Tibial artery (tissue), 4 donors: ENCODE results near the gene NLRC5.

Experiments
- DNase-seq, 2 donors: peaks; one replicate each; pipeline ENCODE4 v3.0.0-alpha.2; 2019
- H3K27ac ChIP-seq, 2 donors: fragments of 200-600 bp; sonication (generic) in 1 of 2; 1 replicate in 1 of 2; 2 replicates in 1 of 2; pipeline ENCODE4 v1.5.1; 2018 to 2019; ENCODE audit warnings: mild to moderate bottlenecking in 1 of 2
- H3K27me3 ChIP-seq, 2 donors: fragments of 200-600 bp; sonication (generic) in 1 of 2; one replicate each; pipeline versions ENCODE4 v1.5.1 to v1.6.0; 2016 to 2019
- H3K36me3 ChIP-seq, 3 donors: fragments of 200-600 bp; sonication (generic) in 2 of 3; one replicate each; pipeline ENCODE4 v1.5.1; 2016 to 2019; ENCODE audit warnings: mild to moderate bottlenecking in 2 of 3
- H3K4me1 ChIP-seq, 4 donors: fragments of 200-600 bp; sonication (generic) in 2 of 4; 1 replicate in 3 of 4; 2 replicates in 1 of 4; pipeline ENCODE4 v1.5.1; 2016 to 2019
- H3K4me3 ChIP-seq, 2 donors: fragments of 200-600 bp; sonication (generic) in 1 of 2; 1 replicate in 1 of 2; 2 replicates in 1 of 2; pipeline ENCODE4 v1.5.1; 2018 to 2019; ENCODE audit warnings: mild to moderate bottlenecking in 2 of 2
- H3K9me3 ChIP-seq, 3 donors: fragments of 200-600 bp; sonication (generic) in 1 of 3; one replicate each; pipeline ENCODE4 v1.5.1; 2016 to 2019
- intact Hi-C: fragments of 100-400 bp; cut with DNase I; formaldehyde crosslinking; loops from one replicate; pipeline ENCODE4 v1.15.0; 2023; ENCODE audit warnings: low total_unique reads
- TF ChIP-seq, protein P1 (sequence below), 2 experiments: fragments of 200-600 bp in 1 of 2; fragments of 450-650 bp in 1 of 2; IDR thresholded peaks; one replicate each; pipeline ENCODE4 v1.5.1; 2017 to 2019; ENCODE audit warnings: antibody characterized with exemption in 2 of 2, mild to moderate bottlenecking in 1 of 2, moderate library complexity in 1 of 2

The NLRC5 gene

DNA sequence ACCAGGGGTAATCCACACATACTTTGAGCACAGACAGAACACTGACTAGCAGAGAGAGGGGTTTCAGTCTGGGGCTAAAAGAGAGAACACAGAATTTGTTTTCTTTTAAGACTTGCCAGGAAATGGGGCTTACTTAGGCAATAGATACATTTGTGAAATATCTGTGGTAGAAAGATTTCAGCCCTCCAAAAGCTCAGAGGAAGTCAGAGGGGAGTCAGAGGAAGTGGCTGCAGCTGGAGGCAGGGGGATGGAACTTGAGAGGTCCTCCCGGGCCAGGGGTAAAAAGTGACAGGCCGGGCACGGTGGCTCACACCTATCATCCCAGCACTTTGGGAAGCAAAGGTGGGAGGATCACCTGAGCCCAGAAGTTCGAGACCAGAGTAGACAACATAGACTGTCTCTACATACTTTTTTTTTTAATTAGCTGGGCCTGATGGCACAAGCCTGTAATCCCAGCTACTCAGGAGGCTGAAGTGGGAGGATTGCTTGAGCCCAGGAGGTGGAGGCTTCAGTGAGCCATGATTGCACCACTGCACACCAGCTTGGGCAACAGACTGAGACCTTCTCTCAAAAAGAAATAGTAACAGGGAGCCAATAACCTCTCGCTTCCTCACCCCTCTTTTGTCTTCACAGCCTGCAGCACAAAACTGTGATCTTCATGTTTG lies 49.9 kb downstream of the NLRC5 start:
- H3K4me3 ChIP-seq: no peak overlapping the region
- no peak for DNase-seq
- no peak overlapping the region for H3K27ac ChIP-seq
- H3K27me3 ChIP-seq: no peaks in the 10 kb centered on the region
- TF ChIP-seq, protein P1, sequence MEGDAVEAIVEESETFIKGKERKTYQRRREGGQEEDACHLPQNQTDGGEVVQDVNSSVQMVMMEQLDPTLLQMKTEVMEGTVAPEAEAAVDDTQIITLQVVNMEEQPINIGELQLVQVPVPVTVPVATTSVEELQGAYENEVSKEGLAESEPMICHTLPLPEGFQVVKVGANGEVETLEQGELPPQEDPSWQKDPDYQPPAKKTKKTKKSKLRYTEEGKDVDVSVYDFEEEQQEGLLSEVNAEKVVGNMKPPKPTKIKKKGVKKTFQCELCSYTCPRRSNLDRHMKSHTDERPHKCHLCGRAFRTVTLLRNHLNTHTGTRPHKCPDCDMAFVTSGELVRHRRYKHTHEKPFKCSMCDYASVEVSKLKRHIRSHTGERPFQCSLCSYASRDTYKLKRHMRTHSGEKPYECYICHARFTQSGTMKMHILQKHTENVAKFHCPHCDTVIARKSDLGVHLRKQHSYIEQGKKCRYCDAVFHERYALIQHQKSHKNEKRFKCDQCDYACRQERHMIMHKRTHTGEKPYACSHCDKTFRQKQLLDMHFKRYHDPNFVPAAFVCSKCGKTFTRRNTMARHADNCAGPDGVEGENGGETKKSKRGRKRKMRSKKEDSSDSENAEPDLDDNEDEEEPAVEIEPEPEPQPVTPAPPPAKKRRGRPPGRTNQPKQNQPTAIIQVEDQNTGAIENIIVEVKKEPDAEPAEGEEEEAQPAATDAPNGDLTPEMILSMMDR (IDR thresholded peaks at IDR 0.05): no peak
- peaks cover 5 to 62% (median 36%) of the 10 kb centered on the region in 3 donors for H3K36me3 ChIP-seq
- no peaks in the 10 kb centered on the region for H3K9me3 ChIP-seq
- intact Hi-C loops: no loop called here
- no peaks in the 10 kb centered on the region for H3K4me1 ChIP-seq

DNA sequence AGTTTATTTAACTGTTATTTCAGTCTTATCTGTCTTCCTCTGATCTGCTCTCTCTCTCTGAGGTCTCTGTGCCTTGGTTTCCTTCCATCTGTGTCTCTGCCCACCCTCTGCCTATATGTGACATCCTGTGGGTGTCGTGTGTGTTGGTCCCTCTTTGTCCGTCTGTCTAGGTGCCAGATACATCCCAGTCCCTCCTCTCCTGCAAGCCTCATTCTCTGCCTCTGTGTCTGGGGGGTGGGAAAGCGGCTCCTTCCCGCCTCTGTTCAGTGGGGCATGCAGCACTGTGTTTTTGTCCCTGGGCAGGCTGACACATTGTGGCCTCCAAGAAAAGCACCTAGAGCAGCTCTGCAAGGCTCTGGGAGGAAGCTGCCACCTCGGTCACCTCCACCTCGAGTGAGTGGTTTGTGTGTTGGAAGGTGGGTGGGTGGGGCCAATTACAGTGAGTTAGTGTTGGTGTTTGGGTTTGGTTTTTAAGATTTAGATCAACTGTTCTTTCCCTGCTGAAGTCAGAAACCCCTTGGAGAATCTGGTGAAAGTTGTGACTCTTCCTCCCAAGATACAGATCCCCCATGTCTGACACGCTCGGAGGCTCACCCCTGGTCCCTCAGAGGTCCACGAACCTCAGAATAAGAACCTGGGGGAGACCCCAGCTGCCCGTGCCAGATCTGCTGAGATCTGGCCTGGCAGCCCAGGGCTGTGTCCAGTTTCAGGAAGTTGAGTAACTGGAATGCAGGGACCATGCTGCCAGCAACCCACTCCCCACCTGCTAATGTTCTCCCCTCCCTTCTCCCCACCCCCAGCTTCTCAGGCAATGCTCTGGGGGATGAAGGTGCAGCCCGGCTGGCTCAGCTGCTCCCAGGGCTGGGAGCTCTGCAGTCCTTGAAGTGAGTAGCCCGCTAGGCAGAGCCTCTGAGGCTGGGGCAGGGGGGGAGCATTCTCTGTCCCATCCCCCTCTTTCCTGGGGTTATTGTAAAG lies 52.1 kb downstream of the NLRC5 start:
- TF ChIP-seq, protein P1 (IDR thresholded peaks at IDR 0.05): no peak
- Histone ChIP-seq H3K9me3 (no peaks in the 10 kb centered on the region), H3K4me1 (peaks cover 0 to 8% (median 6%) of the 10 kb centered on the region in 4 donors), H3K27me3 (no peaks in the 10 kb centered on the region), H3K4me3 (no peak overlapping the region), H3K27ac (no peak overlapping the region), H3K36me3 (peaks cover 5 to 54% (median 25%) of the 10 kb centered on the region in 3 donors)
- intact Hi-C loops: no loop called here
- DNase-seq: no peak

DNA sequence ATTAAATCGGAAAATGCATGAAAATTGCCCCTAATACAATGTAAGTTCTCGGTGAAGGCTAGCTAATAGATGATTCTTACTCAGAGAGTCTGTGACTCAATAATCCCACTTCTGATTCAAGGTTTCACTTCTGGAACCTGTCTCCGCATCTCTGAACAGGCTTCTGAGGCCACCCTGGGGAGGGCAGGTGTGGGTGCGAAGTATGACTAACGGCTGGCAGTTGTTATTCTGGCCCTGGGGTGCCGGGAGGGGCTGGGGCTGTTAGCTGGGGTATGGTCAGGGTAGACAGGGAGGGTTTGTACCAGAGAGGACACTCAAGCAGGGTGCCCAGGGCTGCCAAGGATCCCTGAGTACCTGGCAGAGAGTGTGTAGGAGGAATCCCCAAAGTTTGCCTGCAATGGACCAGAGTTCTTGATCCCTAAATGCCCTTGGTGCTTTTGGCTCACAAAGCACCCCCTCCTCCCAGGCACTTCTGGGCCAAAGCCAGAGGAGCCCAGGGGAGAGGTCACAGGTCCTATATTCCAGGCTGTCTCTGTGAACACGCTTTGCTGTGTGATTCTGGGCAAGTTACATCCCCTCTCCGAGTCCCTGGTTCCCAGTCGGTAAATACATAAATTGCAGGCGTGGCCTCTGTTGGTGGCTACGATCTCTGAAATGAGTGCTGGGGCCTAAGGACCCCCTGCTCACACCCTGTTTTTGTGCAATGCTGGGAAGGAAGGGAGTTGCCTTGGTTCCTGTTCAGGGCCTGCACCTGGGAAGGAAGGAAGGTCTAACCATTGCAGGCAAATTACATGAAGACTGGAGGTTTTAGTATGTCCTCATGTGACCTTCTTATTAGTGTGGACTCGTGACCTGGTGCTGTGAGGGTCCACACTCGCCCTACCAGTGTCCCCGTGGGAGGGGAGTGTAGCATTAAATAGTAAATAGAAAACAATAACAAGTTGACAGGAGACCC lies 53.1 kb downstream of the NLRC5 start:
- H3K36me3 ChIP-seq: peaks cover 5 to 48% (median 27%) of the 10 kb centered on the region in 3 donors
- DNase-seq: no peak
- intact Hi-C loops: no loop called here

DNA sequence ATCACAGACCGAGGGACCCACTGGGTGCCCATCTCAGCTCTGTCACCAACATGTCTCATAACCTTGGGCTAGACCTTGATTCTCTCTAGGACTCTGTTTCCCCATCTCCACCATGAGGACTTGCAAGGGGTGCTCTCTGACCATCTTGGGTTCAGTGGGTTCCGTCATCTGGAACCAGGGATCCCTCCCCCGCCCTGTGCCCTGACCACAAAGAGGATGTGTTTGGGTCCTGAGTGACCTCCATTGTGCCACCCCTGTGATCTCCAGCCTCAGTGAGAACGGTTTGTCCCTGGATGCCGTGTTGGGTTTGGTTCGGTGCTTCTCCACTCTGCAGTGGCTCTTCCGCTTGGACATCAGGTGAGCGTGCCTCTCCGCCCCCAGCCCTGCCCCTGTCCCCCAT lies 53.9 kb downstream of the NLRC5 start:
- intact Hi-C loops: no loop called here
- Histone ChIP-seq H3K4me1 (peaks cover 0 to 8% (median 6%) of the 10 kb centered on the region in 4 donors), H3K27ac (no peak overlapping the region), H3K4me3 (no peak overlapping the region), H3K36me3 (peaks cover 5 to 52% (median 30%) of the 10 kb centered on the region in 3 donors), H3K27me3 (no peaks in the 10 kb centered on the region), H3K9me3 (no peaks in the 10 kb centered on the region)
- no peak for DNase-seq
- TF ChIP-seq, protein P1 (IDR thresholded peaks at IDR 0.05): no peak

More for the DNA sequence above, 53.1 kb downstream of the NLRC5 start:
- Histone ChIP-seq H3K27me3 (no peaks in the 10 kb centered on the region), H3K4me3 (no peak overlapping the region), H3K4me1 (peaks cover 0 to 8% (median 6%) of the 10 kb centered on the region in 4 donors), H3K27ac (no peak overlapping the region), H3K9me3 (no peaks in the 10 kb centered on the region)
- TF ChIP-seq, protein P1 (IDR thresholded peaks at IDR 0.05): no peak
